ENCODE data around the gene UHMK1. TPM values are rescaled to one million over a fixed set of nuclear protein-coding genes. Genes with fewer than 3 reads are reported as not detected.
A peak's percentile ranks its signal among the peaks of the same experiment; 100 is the strongest.

UHMK1 gene
- total and polyA plus RNA-seq, 7 donors: 11.4 to 34.6 (median 24.9) TPM

GRCh38 chr1:162543228-162543627 is 45.6 kb downstream of the UHMK1 start:
- H3K36me3 ChIP-seq: no peaks in the 10 kb centered on the region
- peak overlapping the region in 2 of 4 donors; percentile 75 to 79 for H3K27ac ChIP-seq
- H3K9me3 ChIP-seq: peaks cover 0 to 5% (median 0%) of the 10 kb centered on the region in 4 donors
- H3K4me1 ChIP-seq: peaks cover 0 to 18% (median 14%) of the 10 kb centered on the region in 4 donors
- DNase-seq: no peak
- WGBS, 2 donors: 81 to 97% methylated on average over 3 of the region's 3 CpGs
- H3K27me3 ChIP-seq: no peaks in the 10 kb centered on the region
- intact Hi-C loops (cut with DNase I): no loop called here
- no peak overlapping the region for H3K4me3 ChIP-seq
- TF ChIP-seq EP300 (IDR thresholded peaks at IDR 0.05) (no peak), POLR2AphosphoS5 (IDR thresholded peaks at IDR 0.05) (no peak), POLR2A (IDR thresholded peaks at IDR 0.05) (no peak), CTCF (IDR thresholded peaks at IDR 0.05) (no peak)

- TF ChIP-seq POLR2A (IDR thresholded peaks at IDR 0.05) (no peak), EP300 (IDR thresholded peaks at IDR 0.05) (peak in 2 of 4 donors; percentile 10 to 87), POLR2AphosphoS5 (IDR thresholded peaks at IDR 0.05) (peak; percentile 45 to 79 (median 51))
- peak; percentile 91 for DNase-seq
- no peaks in the 10 kb centered on the region for H3K27me3 ChIP-seq
- H3K27ac ChIP-seq: peak overlapping the region; percentile 67 to 80 (median 74)
- no peak overlapping the region for H3K4me3 ChIP-seq
- peaks cover 0 to 16% (median 9%) of the 10 kb centered on the region in 4 donors for H3K4me1 ChIP-seq
- intact Hi-C loops (cut with DNase I): no loop called here
- WGBS, 2 donors: 60 to 71% methylated on average over 4 of the region's 4 CpGs
- H3K9me3 ChIP-seq: peaks cover 0 to 3% (median 0%) of the 10 kb centered on the region in 4 donors
- no peaks in the 10 kb centered on the region for H3K36me3 ChIP-seq
Observed at GRCh38 chr1:162548170-162548569, 50.6 kb downstream of the UHMK1 start.

DNA sequence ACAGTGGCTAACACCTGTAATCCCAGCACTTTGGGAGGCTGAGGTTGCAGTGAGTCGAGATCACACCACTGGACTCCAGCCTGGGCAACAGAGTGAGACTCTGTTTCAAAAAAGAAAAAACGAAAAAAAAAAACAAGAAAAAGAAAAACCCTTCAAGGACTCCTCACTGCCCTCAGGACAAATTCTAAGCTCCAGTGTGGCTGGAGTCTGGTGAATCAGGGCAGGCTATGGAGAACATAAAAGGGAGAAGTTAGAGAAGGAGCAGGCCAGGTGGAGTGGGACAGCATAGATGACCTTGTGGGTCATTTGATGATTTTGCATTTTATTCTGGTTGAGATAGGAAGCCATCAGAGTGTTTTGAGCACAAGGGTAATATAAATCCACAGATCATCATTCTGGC is 51.4 kb downstream of the UHMK1 start:
- Histone ChIP-seq H3K36me3 (no peaks in the 10 kb centered on the region), H3K27ac (peak overlapping the region; percentile 67 to 80 (median 74)), H3K4me3 (no peak overlapping the region), H3K9me3 (no peaks in the 10 kb centered on the region), H3K27me3 (no peaks in the 10 kb centered on the region), H3K4me1 (peaks cover 0 to 16% (median 9%) of the 10 kb centered on the region in 4 donors)
- DNase-seq: no peak
- intact Hi-C loops (cut with DNase I): no loop called here
- 81 to 87% methylated on average over 2 of the region's 2 CpGs for WGBS, 2 donors
- TF ChIP-seq POLR2A (IDR thresholded peaks at IDR 0.05) (no peak), EP300 (IDR thresholded peaks at IDR 0.05) (no peak), POLR2AphosphoS5 (IDR thresholded peaks at IDR 0.05) (no peak), CTCF (IDR thresholded peaks at IDR 0.05) (no peak)

DNA sequence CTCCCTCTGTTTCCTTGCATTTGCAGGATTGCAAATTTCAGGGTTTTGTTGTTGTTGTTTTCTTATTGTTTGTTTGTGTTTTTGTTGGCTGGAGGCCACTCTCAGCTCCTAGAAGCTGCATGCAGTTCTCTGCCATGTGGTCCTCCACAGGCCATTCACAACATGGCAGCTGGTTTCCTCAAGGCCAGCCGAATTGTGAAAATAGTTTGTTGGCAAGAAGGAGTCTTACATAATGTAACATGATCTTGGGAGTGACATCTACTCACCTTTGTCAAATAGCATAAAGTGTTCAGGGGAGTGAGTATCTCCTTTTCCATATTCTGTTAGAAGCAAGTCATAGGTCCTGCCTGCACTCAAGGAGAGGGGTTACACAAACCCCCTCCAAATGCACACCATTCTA is 53.3 kb downstream of the UHMK1 start:
- DNase-seq: no peak
- H3K36me3 ChIP-seq: no peaks in the 10 kb centered on the region
- H3K9me3 ChIP-seq: no peaks in the 10 kb centered on the region
- H3K4me3 ChIP-seq: no peak overlapping the region
- H3K4me1 ChIP-seq: peaks cover 0 to 16% (median 9%) of the 10 kb centered on the region in 4 donors
- intact Hi-C loops (cut with DNase I): no loop called here
- no peaks in the 10 kb centered on the region for H3K27me3 ChIP-seq
- no peak for TF ChIP-seq POLR2AphosphoS5 (IDR thresholded peaks at IDR 0.05)
- no peak for TF ChIP-seq EP300 (IDR thresholded peaks at IDR 0.05)
- TF ChIP-seq CTCF (IDR thresholded peaks at IDR 0.05): no peak
- no peak for TF ChIP-seq POLR2A (IDR thresholded peaks at IDR 0.05)
- H3K27ac ChIP-seq: peak overlapping the region in 2 of 4 donors; percentile 62 to 68
- 95 to 97% methylated on average over 1 of the region's 1 CpG for WGBS, 2 donors

- peak overlapping the region; percentile 28 to 68 (median 59) for H3K27ac ChIP-seq
- no peaks in the 10 kb centered on the region for H3K36me3 ChIP-seq
- H3K9me3 ChIP-seq: no peaks in the 10 kb centered on the region
- intact Hi-C loops (cut with DNase I): no loop called here
- peaks cover 0 to 16% (median 9%) of the 10 kb centered on the region in 4 donors for H3K4me1 ChIP-seq
- no peaks in the 10 kb centered on the region for H3K27me3 ChIP-seq
- TF ChIP-seq POLR2AphosphoS5 (IDR thresholded peaks at IDR 0.05): peak in 3 of 4 donors; percentile 16 to 41 (median 17)
- no peak for TF ChIP-seq POLR2A (IDR thresholded peaks at IDR 0.05)
- TF ChIP-seq EP300 (IDR thresholded peaks at IDR 0.05): no peak
- no peak for TF ChIP-seq CTCF (IDR thresholded peaks at IDR 0.05)
- 83 to 96% methylated on average over 7 of the region's 7 CpGs for WGBS, 2 donors
- DNase-seq: no peak
- H3K4me3 ChIP-seq: no peak overlapping the region
Observed at GRCh38 chr1:162551969-162552683, 54.5 kb downstream of the UHMK1 start.
